HepG2 (cell line): ENCODE measurements around the gene STAMBPL1.

Source experiments
- REST ChIP-seq, 2 experiments: IDR thresholded peaks; 2 replicates each; pipeline ENCODE4 v1.6.1; 2011 to 2012; ENCODE audit warnings: low read length in 2 of 2, borderline replicate concordance in 1 of 2, low read depth in 1 of 2, mild to moderate bottlenecking in 1 of 2, moderate library complexity in 1 of 2
- ZNF296 ChIP-seq: sonication (generic); formaldehyde crosslinking; conservative IDR thresholded peaks from 2 replicates; pipeline ENCODE4 v1.5.0; 2020; ENCODE audit warnings: mild to moderate bottlenecking, missing genetic modification reagents

GRCh38 chr10:88877298-88877697 lies 2.7 kb upstream of the STAMBPL1 start:
- TF ChIP-seq ZNF296 (no peak), REST (IDR thresholded peaks at IDR 0.05; ENCODE audit: borderline replicate concordance in 1 of 2, low read depth in 1 of 2, low read length in 2 of 2) (no peak)
